H9 (cell line): ENCODE data around the gene SUFU. TPM values are rescaled to one million over a fixed set of nuclear protein-coding genes. Genes with fewer than 3 reads are reported as not detected.

ENCODE experiments used
- DNase-seq: peaks from one replicate; pipeline ENCODE4 v3.0.0-alpha.2; 2017
- H2AFZ ChIP-seq: one replicate; pipeline ENCODE4 v1.6.1; 2013; ENCODE audit warnings: mild to moderate bottlenecking, low read length, control low read depth, moderate library complexity
- H2AK5ac ChIP-seq: 2 replicates; pipeline ENCODE4 v1.6.1; 2013; ENCODE audit warnings: low read length, control low read depth, mixed read lengths; ENCODE audit not compliant: insufficient read length
- H2BK120ac ChIP-seq: one replicate; pipeline ENCODE4 v1.6.1; 2013; ENCODE audit warnings: low read depth, mild to moderate bottlenecking, low read length, control low read depth, inconsistent platforms; ENCODE audit not compliant: poor library complexity, severe bottlenecking
- H2BK12ac ChIP-seq: 2 replicates; pipeline ENCODE4 v1.6.1; 2013; ENCODE audit warnings: low read length, control low read depth, mixed read lengths, low read depth; ENCODE audit not compliant: insufficient read length
- H2BK15ac ChIP-seq: 2 replicates; pipeline ENCODE4 v1.6.1; 2013; ENCODE audit warnings: low read depth, low read length, control low read depth
- H2BK20ac ChIP-seq: one replicate; pipeline ENCODE4 v1.6.1; 2013; ENCODE audit warnings: low read depth, mild to moderate bottlenecking, low read length, control low read depth, inconsistent platforms; ENCODE audit not compliant: poor library complexity, severe bottlenecking
- H2BK5ac ChIP-seq: 2 replicates; pipeline ENCODE4 v1.6.1; 2013; ENCODE audit warnings: low read length, control low read depth, mixed read lengths; ENCODE audit not compliant: insufficient read length
- H3K14ac ChIP-seq: 2 replicates; pipeline ENCODE4 v1.6.1; 2013; ENCODE audit warnings: low read length, control low read depth; ENCODE audit not compliant: insufficient read depth
- H3K18ac ChIP-seq: 2 replicates; pipeline ENCODE4 v1.6.1; 2013; ENCODE audit warnings: low read depth, mild to moderate bottlenecking, mixed read lengths, low read length, control low read depth; ENCODE audit not compliant: insufficient read length
- H3K23ac ChIP-seq: 2 replicates; pipeline ENCODE4 v1.6.1; 2013; ENCODE audit warnings: low read length, control low read depth, mixed read lengths, low read depth; ENCODE audit not compliant: insufficient read length
- H3K23me2 ChIP-seq: 2 replicates; pipeline ENCODE4 v1.6.1; 2013; ENCODE audit warnings: low read depth, mild to moderate bottlenecking, mixed read lengths, low read length, control low read depth; ENCODE audit not compliant: insufficient read length, poor library complexity, severe bottlenecking
- H3K27ac ChIP-seq: 2 replicates; pipeline ENCODE4 v1.5.1; 2013; ENCODE audit warnings: low read length, control low read depth, mixed read lengths, low read depth; ENCODE audit not compliant: insufficient read length
- H3K27me3 ChIP-seq: 2 replicates; pipeline ENCODE4 v1.6.1; 2013; ENCODE audit warnings: low read length, control low read depth, inconsistent platforms; ENCODE audit not compliant: insufficient read depth
- H3K4ac ChIP-seq: 2 replicates; pipeline ENCODE4 v1.6.1; 2013; ENCODE audit warnings: low read depth, mild to moderate bottlenecking, control low read depth, inconsistent platforms, low read length, moderate library complexity
- H3K4me1 ChIP-seq: 2 replicates; pipeline ENCODE4 v1.6.1; 2013; ENCODE audit warnings: low read length, control low read depth, inconsistent platforms; ENCODE audit not compliant: insufficient read depth
- H3K4me2 ChIP-seq: 2 replicates; pipeline ENCODE4 v1.6.1; 2013; ENCODE audit warnings: low read length, control low read depth, mixed read lengths; ENCODE audit not compliant: insufficient read length, insufficient read depth
- H3K56ac ChIP-seq: 2 replicates; pipeline ENCODE4 v1.6.1; 2013; ENCODE audit warnings: low read depth, mild to moderate bottlenecking, mixed read lengths, low read length, control low read depth; ENCODE audit not compliant: insufficient read length
- H3K79me1 ChIP-seq: 2 replicates; pipeline ENCODE4 v1.6.1; 2013; ENCODE audit warnings: low read depth, mild to moderate bottlenecking, moderate library complexity, low read length, control low read depth, inconsistent platforms; ENCODE audit not compliant: insufficient read depth, poor library complexity, severe bottlenecking
- H3K79me2 ChIP-seq: 2 replicates; pipeline ENCODE4 v1.6.1; 2013; ENCODE audit warnings: low read length, control low read depth, inconsistent platforms; ENCODE audit not compliant: insufficient read depth
- H3K9ac ChIP-seq: 2 replicates; pipeline ENCODE4 v1.6.1; 2013; ENCODE audit warnings: low read length, control low read depth, mixed read lengths; ENCODE audit not compliant: insufficient read length; ENCODE audit errors: extremely low read depth
- H3K9me3 ChIP-seq: one replicate; pipeline ENCODE4 v1.6.1; 2013; ENCODE audit warnings: low read depth, low read length, inconsistent platforms; ENCODE audit not compliant: control insufficient read depth
- H3T11ph ChIP-seq: one replicate; pipeline ENCODE4 v1.6.1; 2013; ENCODE audit warnings: mild to moderate bottlenecking, low read length, control low read depth, inconsistent platforms
- H4K20me1 ChIP-seq: one replicate; pipeline ENCODE4 v1.6.1; 2013; ENCODE audit not compliant: control insufficient read depth, insufficient read length, insufficient read depth
- H4K5ac ChIP-seq: 2 replicates; pipeline ENCODE4 v1.6.1; 2013; ENCODE audit warnings: low read depth, mild to moderate bottlenecking, mixed read lengths, low read length, control low read depth; ENCODE audit not compliant: insufficient read length
- H4K8ac ChIP-seq: replicated peaks from 2 replicates; pipeline ENCODE4 v1.6.1; 2013; ENCODE audit warnings: low read length, control low read depth, mixed read lengths, low read depth; ENCODE audit not compliant: insufficient read length
- H4K91ac ChIP-seq: 2 replicates; pipeline ENCODE4 v1.6.1; 2013; ENCODE audit warnings: low read depth, mild to moderate bottlenecking, moderate library complexity, mixed read lengths, low read length, control low read depth; ENCODE audit not compliant: insufficient read length
- H3K27ac Mint-ChIP-seq, 3 experiments: 2 replicates in 2 of 3; 3 replicates in 1 of 3; pipeline ENCODE4 v1.8.0; 2020 to 2021; ENCODE audit warnings: mixed read lengths in 3 of 3, mild to moderate bottlenecking in 1 of 3, moderate library complexity in 1 of 3
- H3K27me3 Mint-ChIP-seq: 2 replicates; pipeline ENCODE4 v1.8.0; 2021; ENCODE audit warnings: low read depth, mild to moderate bottlenecking, moderate library complexity, mixed read lengths
- H3K36me3 Mint-ChIP-seq, 3 experiments: 2 replicates in 2 of 3; 3 replicates in 1 of 3; pipeline ENCODE4 v1.8.0; 2020 to 2021; ENCODE audit warnings: low read depth in 3 of 3, mixed read lengths in 3 of 3; ENCODE audit not compliant: insufficient read depth in 1 of 3
- H3K4me1 Mint-ChIP-seq, 2 experiments: 2 replicates each; pipeline ENCODE4 v1.8.0; 2020; ENCODE audit warnings: mixed read lengths in 2 of 2
- H3K4me3 Mint-ChIP-seq, 2 experiments: 2 replicates in 1 of 2; 3 replicates in 1 of 2; pipeline ENCODE4 v1.8.0; 2020 to 2021; ENCODE audit warnings: mild to moderate bottlenecking in 2 of 2, mixed read lengths in 2 of 2, moderate library complexity in 1 of 2
- H3K9me3 Mint-ChIP-seq, 2 experiments: 2 replicates in 1 of 2; 3 replicates in 1 of 2; pipeline ENCODE4 v1.8.0; 2020; ENCODE audit warnings: mild to moderate bottlenecking in 2 of 2, mixed read lengths in 2 of 2, moderate library complexity in 1 of 2
- WGBS: extraction: QIAGEN DNeasy Blood & Tissue Kit; methylation state at CpG from one replicate; pipeline ENCODE4 v1.1.7; 2013; ENCODE audit warnings: missing lambda C conversion rate, low lambda C conversion rate, mixed read lengths; ENCODE audit not compliant: insufficient read length; ENCODE audit errors: extremely low coverage; 5-methylcytosine and 5-hydroxymethylcytosine counted together
- total RNA-seq: library from RNA; stranded (reverse); gene quantifications from 2 replicates; pipeline ENCODE4 v1.2.1, GENCODE V29; 2021
- TF ChIP-seq, protein P1 (sequence below): fragments of 200-600 bp; sonication (generic); conservative IDR thresholded peaks from 3 replicates; pipeline ENCODE4 v1.8.0; 2021; ENCODE audit warnings: antibody characterized with exemption, mild to moderate bottlenecking

The SUFU gene
- total RNA-seq, 1 experiment from 2014 or later = 9.5 TPM

DNA sequence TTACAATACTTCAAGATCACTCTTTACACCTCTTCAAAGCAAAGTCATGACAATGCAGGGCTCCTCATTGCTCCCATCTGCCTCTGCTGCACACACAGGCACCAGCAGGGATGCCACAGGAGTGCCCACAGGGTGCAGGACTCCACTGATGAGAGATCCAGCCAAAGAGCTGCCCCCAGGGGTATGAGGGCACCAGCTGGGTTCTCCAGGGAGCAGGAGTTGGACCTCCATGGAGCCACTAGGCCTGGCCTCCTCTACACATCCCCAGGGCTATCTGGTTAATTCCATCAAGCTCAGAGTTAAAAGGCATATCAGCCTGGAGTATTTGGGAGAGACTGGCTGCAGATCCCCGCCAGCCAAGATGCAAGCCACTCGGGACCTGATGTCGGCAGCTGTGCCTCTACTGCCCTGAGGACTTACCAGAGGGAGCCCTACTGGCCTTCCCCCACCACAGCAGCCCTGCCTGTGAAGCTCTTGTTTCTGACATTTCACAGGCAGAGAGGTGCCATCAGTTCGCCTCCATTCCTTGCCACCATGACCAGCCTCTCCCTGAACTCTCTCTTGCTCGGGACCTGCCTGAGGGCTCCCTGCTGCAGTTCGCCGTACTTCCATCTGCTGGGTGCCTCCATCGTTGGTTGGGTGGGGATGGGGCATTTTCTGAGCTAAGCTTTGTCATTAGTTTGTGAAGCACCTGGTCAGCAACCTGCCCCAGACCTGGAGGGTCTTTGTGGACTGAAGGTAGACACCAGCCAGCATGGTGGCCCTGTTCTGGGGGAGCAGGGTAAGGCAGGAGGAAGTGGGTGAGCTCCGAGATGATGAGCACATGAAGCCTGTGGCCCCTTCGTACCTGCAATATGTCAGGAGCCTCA lies 128.0 kb downstream of the SUFU start:
- DNase-seq = no peak
- Histone ChIP-seq H3K79me2 (no peaks in the 10 kb centered on the region), H3K4me1 (peaks cover 18% of the 10 kb centered on the region), H3T11ph (no peak overlapping the region), H2BK120ac (no peak overlapping the region), H3K4ac (no peak overlapping the region), H3K9me3 (no peaks in the 10 kb centered on the region), H3K18ac (no peak overlapping the region), H4K91ac (no peak overlapping the region), H2AK5ac (no peak overlapping the region), H3K23me2 (no peaks in the 10 kb centered on the region), H3K14ac (no peak overlapping the region), H2BK20ac (no peak overlapping the region), H4K5ac (no peak overlapping the region), H3K27ac (no peak overlapping the region), H3K4me2 (no peak overlapping the region), H3K79me1 (no peaks in the 10 kb centered on the region), H2AFZ (no peak overlapping the region), H3K9ac (no peak overlapping the region), H2BK12ac (no peak overlapping the region), H3K23ac (no peak overlapping the region), H4K20me1 (peaks cover 2% of the 10 kb centered on the region), H2BK15ac (no peak overlapping the region), H2BK5ac (no peak overlapping the region), H3K56ac (no peak overlapping the region), H3K27me3 (no peaks in the 10 kb centered on the region), H4K8ac (no peak overlapping the region)
- no peaks in the 10 kb centered on the region; the same call in none of the 2 replicates for H3K27me3 Mint-ChIP-seq
- H3K4me1 Mint-ChIP-seq = peaks cover 72 to 77% of the 10 kb centered on the region in 2 experiments
- no peaks in the 10 kb centered on the region; a peak in 1 of 5 replicates for H3K9me3 Mint-ChIP-seq
- no peak overlapping the region for H3K4me3 Mint-ChIP-seq
- peaks cover 0 to 4% (median 0%) of the 10 kb centered on the region in 3 experiments; a peak in 4 of 7 replicates for H3K36me3 Mint-ChIP-seq
- no CpG with 5 or more reads among the region's 10 CpGs for WGBS
- peak overlapping the region in 2 of 3 experiments; percentile 65 to 81; a peak in 5 of 7 replicates for H3K27ac Mint-ChIP-seq
- TF ChIP-seq, protein P1, sequence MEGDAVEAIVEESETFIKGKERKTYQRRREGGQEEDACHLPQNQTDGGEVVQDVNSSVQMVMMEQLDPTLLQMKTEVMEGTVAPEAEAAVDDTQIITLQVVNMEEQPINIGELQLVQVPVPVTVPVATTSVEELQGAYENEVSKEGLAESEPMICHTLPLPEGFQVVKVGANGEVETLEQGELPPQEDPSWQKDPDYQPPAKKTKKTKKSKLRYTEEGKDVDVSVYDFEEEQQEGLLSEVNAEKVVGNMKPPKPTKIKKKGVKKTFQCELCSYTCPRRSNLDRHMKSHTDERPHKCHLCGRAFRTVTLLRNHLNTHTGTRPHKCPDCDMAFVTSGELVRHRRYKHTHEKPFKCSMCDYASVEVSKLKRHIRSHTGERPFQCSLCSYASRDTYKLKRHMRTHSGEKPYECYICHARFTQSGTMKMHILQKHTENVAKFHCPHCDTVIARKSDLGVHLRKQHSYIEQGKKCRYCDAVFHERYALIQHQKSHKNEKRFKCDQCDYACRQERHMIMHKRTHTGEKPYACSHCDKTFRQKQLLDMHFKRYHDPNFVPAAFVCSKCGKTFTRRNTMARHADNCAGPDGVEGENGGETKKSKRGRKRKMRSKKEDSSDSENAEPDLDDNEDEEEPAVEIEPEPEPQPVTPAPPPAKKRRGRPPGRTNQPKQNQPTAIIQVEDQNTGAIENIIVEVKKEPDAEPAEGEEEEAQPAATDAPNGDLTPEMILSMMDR = no peak
